A549 (cell line): ENCODE measurements around the gene CNOT6. TPM values are rescaled to one million over a fixed set of nuclear protein-coding genes. Genes with fewer than 3 reads are reported as not detected.

Experiments used
- ATAC-seq, 2 experiments: fragments of 200-7000 bp in 1 of 2; fragments of >200 bp in 1 of 2; cut with Nextera tagmentation in 1 of 2; cut with Tn5 transposase in 1 of 2; 3 replicates each; pipeline versions ENCODE4 v1.8.0 to v1.9.1; 2018 to 2020; ENCODE audit warnings: mild to moderate bottlenecking in 1 of 2, moderate library complexity in 1 of 2
- CTCF ChIA-PET: fragments of 300-600 bp; sonication (Branson Sonifier 250); formaldehyde crosslinking; extraction: SDS; loops from one replicate; lab custom pipeline; 2021; ENCODE audit warnings: antibody characterized with exemption, inconsistent platforms; lab: Yijun Ruan, JAX
- POLR2A ChIA-PET: fragments of 350-600 bp; formaldehyde crosslinking; extraction: SDS; loops from one replicate; lab custom pipeline; 2021; ENCODE audit warnings: antibody characterized with exemption, inconsistent platforms; lab: Yijun Ruan, JAX
- DNase-seq, 2 experiments: peaks; one replicate each; pipeline versions ENCODE4 v3.0.0 to v3.0.0-alpha.2; 2011 to 2016; ENCODE audit warnings: low read depth in 1 of 2, low spot score in 1 of 2
- FAIRE-seq: peaks from 2 replicates; lab custom pipeline; 2011; peaks lifted over from hg19 to GRCh38; lab: Jason Lieb, UNC
- H3K27ac ChIP-seq, 2 experiments: fragments of >200 bp; sonication (Bioruptor Twin); formaldehyde crosslinking; 3 replicates each; pipeline ENCODE4 v1.5.1; 2016 to 2017
- H3K4me1 ChIP-seq: fragments of >200 bp; sonication (Bioruptor Twin); formaldehyde crosslinking; 3 replicates; pipeline ENCODE4 v1.6.1; 2016
- H3K4me2 ChIP-seq: fragments of >200 bp; sonication (Bioruptor Twin); formaldehyde crosslinking; 3 replicates; pipeline ENCODE4 v1.6.1; 2016
- H3K4me3 ChIP-seq: fragments of >200 bp; sonication (Bioruptor Twin); formaldehyde crosslinking; 3 replicates; pipeline ENCODE4 v1.5.1; 2016
- H3K9me3 ChIP-seq: fragments of >200 bp; sonication (Bioruptor Twin); formaldehyde crosslinking; 3 replicates; pipeline ENCODE4 v1.6.1; 2016
- ATOH8 ChIP-seq: fragments of 250-450 bp; sonication (Bioruptor Pico); IDR thresholded peaks from 2 replicates; pipeline ENCODE4 v1.5.0; 2020; ENCODE audit warnings: low read depth, mild to moderate bottlenecking, moderate library complexity
- CBX2 ChIP-seq: fragments of 200-600 bp; sonication (generic); IDR thresholded peaks from 2 replicates; pipeline ENCODE4 v1.6.1; 2016; ENCODE audit warnings: low read depth, mild to moderate bottlenecking, borderline replicate concordance
- CHD2 ChIP-seq: fragments of 150-350 bp; IDR thresholded peaks from 2 replicates; pipeline ENCODE4 v1.6.1; 2014; ENCODE audit warnings: low read length; ENCODE audit not compliant: partially characterized antibody
- CHD4 ChIP-seq: fragments of 200-600 bp; sonication (generic); IDR thresholded peaks from 2 replicates; pipeline ENCODE4 v1.6.1; 2016; ENCODE audit warnings: antibody characterized with exemption, mild to moderate bottlenecking, borderline replicate concordance
- EHMT2 ChIP-seq: fragments of 200-600 bp; sonication (generic); IDR thresholded peaks from 2 replicates; pipeline ENCODE4 v1.6.1; 2016; ENCODE audit warnings: antibody characterized with exemption, low read depth, mild to moderate bottlenecking, moderate library complexity
- ESRRA ChIP-seq: fragments of 150-350 bp; IDR thresholded peaks from 2 replicates; pipeline ENCODE4 v1.6.1; 2014; ENCODE audit warnings: mild to moderate bottlenecking, low read length, borderline replicate concordance
- FOSB ChIP-seq: fragments of 250-450 bp; sonication (Bioruptor Pico); IDR thresholded peaks from 2 replicates; pipeline ENCODE4 v1.5.0; 2020; ENCODE audit warnings: mild to moderate bottlenecking, moderate library complexity
- HES2 ChIP-seq: fragments of >200 bp; sonication (Bioruptor Twin); formaldehyde crosslinking; IDR thresholded peaks from 2 replicates; pipeline ENCODE4 v1.6.1; 2016
- HEYL ChIP-seq: fragments of 250-450 bp; sonication (Bioruptor Pico); IDR thresholded peaks from 2 replicates; pipeline ENCODE4 v1.8.0; 2021; ENCODE audit warnings: mild to moderate bottlenecking, moderate library complexity
- HOXA7 ChIP-seq: fragments of 250-450 bp; sonication (Bioruptor Pico); IDR thresholded peaks from 2 replicates; pipeline ENCODE4 v1.5.0; 2020; ENCODE audit warnings: mild to moderate bottlenecking, moderate library complexity
- JUN ChIP-seq, 2 experiments: fragments of >200 bp; sonication (Bioruptor Twin); formaldehyde crosslinking; IDR thresholded peaks; 2 replicates in 1 of 2; 3 replicates in 1 of 2; pipeline ENCODE4 v1.6.1; 2016 to 2017
- KDM1A ChIP-seq: fragments of 200-600 bp; sonication (generic); IDR thresholded peaks from 2 replicates; pipeline ENCODE4 v1.6.1; 2016; ENCODE audit warnings: low read depth, mild to moderate bottlenecking
- KDM5A ChIP-seq: fragments of 200-600 bp; sonication (generic); IDR thresholded peaks from 2 replicates; pipeline ENCODE4 v1.6.1; 2016; ENCODE audit warnings: antibody characterized with exemption, mild to moderate bottlenecking
- POLR2AphosphoS2 ChIP-seq: conservative IDR thresholded peaks from 2 replicates; pipeline ENCODE4 v1.6.1; 2012; ENCODE audit warnings: low read length, improper control_type of control experiment, inconsistent platforms
- REST ChIP-seq: fragments of 200-600 bp; sonication (generic); IDR thresholded peaks from 2 replicates; pipeline ENCODE4 v1.6.1; 2016; ENCODE audit warnings: antibody characterized with exemption, mild to moderate bottlenecking, moderate library complexity
- RFX5 ChIP-seq: fragments of 450-650 bp; IDR thresholded peaks from 2 replicates; pipeline ENCODE4 v1.7.1; 2014; ENCODE audit warnings: antibody characterized with exemption, mild to moderate bottlenecking, moderate library complexity
- SREBF2 ChIP-seq: fragments of 450-650 bp; IDR thresholded peaks from 2 replicates; pipeline ENCODE4 v1.6.1; 2014; ENCODE audit warnings: mild to moderate bottlenecking, moderate library complexity
- TP53 ChIP-seq: fragments of 250-450 bp; sonication (Bioruptor Pico); IDR thresholded peaks from 2 replicates; pipeline ENCODE4 v1.5.0; 2021; ENCODE audit warnings: mild to moderate bottlenecking, moderate library complexity
- ZNF302 ChIP-seq: fragments of 250-450 bp; sonication (Bioruptor Pico); IDR thresholded peaks from 2 replicates; pipeline ENCODE4 v1.9.0; 2021; ENCODE audit warnings: inconsistent platforms, mild to moderate bottlenecking, moderate library complexity
- WGBS: methylation state at CpG from one replicate; pipeline ENCODE4 v1.1.6; 2017; ENCODE audit errors: missing lambda C conversion rate; 5-methylcytosine and 5-hydroxymethylcytosine counted together
- polyA plus RNA-seq, 4 experiments: library from polyadenylated mRNA; depleted of rRNA in 3 of 4; stranded (reverse); fragments of >200 nt; fragmentation: RNase III in 1 of 4; extraction: RNeasy Plus Mini Kit Qiagen cat#74134 plus additional on column Dnase treatment in 1 of 4; gene quantifications; 2 replicates in 3 of 4; 3 replicates in 1 of 4; pipeline ENCODE4 v1.2.3, GENCODE V29; 2011 to 2017
- TF ChIP-seq, protein P1 (sequence below): fragments of 450-650 bp; IDR thresholded peaks from 2 replicates; pipeline ENCODE4 v1.6.1; 2014; ENCODE audit warnings: antibody characterized with exemption

CNOT6 gene
- polyA plus RNA-seq, 2 of the 4 experiments (the other 2 are of a cell fraction), result 18.2 to 28.5 TPM

DNA sequence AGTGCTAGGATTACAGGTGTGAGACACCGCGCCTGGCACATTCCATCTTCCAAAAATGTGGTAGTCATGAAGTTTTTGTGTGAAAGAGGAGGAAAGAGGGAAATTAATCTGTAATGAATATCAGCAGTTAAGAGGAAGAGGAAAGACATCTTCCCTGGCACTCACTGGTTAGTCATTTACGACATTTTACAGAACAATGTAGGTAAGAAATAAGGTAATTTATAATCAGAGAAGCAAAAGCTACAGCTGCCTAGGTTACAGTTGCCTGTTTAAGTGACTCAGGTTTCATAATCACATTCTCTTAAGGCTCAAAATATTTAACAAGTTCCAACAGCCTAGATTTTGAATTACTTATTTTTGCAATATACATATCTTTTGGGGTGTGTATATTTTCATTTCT lies 26.9 kb downstream of the CNOT6 start (continued):
- TF ChIP-seq ATOH8 (CRISPR knock-in tag) (no peak), CHD2 (no peak)

DNA sequence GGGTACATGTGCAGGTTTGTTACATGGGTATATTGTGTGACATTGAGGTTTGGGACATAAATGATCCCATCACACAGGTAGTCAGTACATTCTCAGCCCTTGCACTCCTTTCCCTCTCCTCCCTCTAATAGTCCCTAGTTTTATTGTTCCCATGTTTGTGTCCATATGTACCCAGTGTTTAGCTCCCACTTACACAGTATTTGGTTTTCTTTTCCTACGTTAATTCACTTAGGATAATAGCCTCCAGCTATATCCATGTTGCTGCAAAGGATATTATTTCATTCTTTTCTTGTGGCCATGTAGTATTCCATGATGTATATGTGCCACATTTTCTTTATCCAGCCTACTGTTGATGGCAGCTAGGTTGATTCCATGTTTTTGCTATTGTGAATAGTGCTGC lies 27.4 kb downstream of the CNOT6 start:
- Histone ChIP-seq H3K4me2 (no peak overlapping the region), H3K4me1 (peaks cover 8% of the 10 kb centered on the region; the same call in 2 of the 3 replicates)
- 88% methylated on average over 1 of the region's 1 CpG for WGBS
- POLR2A ChIA-PET, result no interaction called here
- no peak for ATAC-seq
- CTCF ChIA-PET, result interaction anchor here (0.7 to 1.5 kb wide), 4 partner anchors 11 to 193 kb away, joined by 3 to 4 read pairs (median 4); no protein-coding TSS in a partner anchor
- TF ChIP-seq KDM1A (no peak), POLR2AphosphoS2 (no peak), KDM5A (no peak), SREBF2 (no peak), CHD4 (no peak), TP53 (no peak)
- TF ChIP-seq, all 56 proteins: peak for 0
- Histone ChIP-seq H3K27ac (no peak overlapping the region), H3K4me3 (no peak overlapping the region), H3K9me3 (no peaks in the 10 kb centered on the region)
- no peak for FAIRE-seq
- DNase-seq, result no peak

- POLR2A ChIA-PET, result no interaction called here
Measured at GRCh38 chr5:180522330-180522729, 28.2 kb downstream of the CNOT6 start.

GRCh38 chr5:180523629-180524466 lies 29.7 kb downstream of the CNOT6 start:
- POLR2A ChIA-PET, result no interaction called here

More at GRCh38 chr5:180522330-180522729, 28.2 kb downstream of the CNOT6 start:
- CTCF ChIA-PET, result interaction anchor here (0.7 to 0.9 kb wide), 2 partner anchors 10 to 69 kb away, joined by 3 read pairs; no protein-coding TSS in a partner anchor
- H3K27ac ChIP-seq, result no peak overlapping the region
- no peak overlapping the region for H3K4me2 ChIP-seq
- no peak for DNase-seq
- H3K4me1 ChIP-seq, result peaks cover 8% of the 10 kb centered on the region; the same call in 2 of the 3 replicates
- no peaks in the 10 kb centered on the region for H3K9me3 ChIP-seq
- no peak for TF ChIP-seq REST
- TF ChIP-seq, all 56 proteins: peak for 0
- no peak for FAIRE-seq
- no peak for ATAC-seq
- no peak overlapping the region for H3K4me3 ChIP-seq
- 88% methylated on average over 5 of the region's 5 CpGs for WGBS

DNA sequence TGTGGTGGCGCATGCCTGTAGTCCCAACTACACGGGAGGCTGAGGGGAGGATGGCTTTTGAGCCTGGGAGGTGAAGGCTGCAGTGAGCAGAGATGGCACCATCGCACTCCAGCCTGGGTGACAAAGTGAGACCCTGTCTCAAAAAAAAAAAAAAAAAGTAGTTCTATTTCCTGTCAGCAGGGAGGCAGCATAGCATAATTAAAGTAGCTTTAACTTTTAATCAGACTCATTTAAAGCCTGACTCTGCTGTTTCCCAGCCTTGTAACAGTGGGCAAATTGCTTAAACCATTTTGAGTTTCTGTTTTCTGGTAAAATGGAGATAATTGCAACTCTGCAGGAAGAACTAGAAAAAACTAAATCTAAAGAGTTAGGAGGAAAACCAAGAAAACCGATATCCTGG lies 31.2 kb downstream of the CNOT6 start:
- DNase-seq (no peak), ATAC-seq (no peak), FAIRE-seq (no peak)
- H3K9me3 ChIP-seq, result no peaks in the 10 kb centered on the region
- WGBS, result 93% methylated on average over 4 of the region's 4 CpGs
- TF ChIP-seq ESRRA (no peak), HES2 (no peak), SREBF2 (no peak), CBX2 (no peak), HOXA7 (CRISPR knock-in tag) (no peak), JUN (IDR thresholded peaks at IDR 0.05) (no peak)
- TF ChIP-seq, protein P1, sequence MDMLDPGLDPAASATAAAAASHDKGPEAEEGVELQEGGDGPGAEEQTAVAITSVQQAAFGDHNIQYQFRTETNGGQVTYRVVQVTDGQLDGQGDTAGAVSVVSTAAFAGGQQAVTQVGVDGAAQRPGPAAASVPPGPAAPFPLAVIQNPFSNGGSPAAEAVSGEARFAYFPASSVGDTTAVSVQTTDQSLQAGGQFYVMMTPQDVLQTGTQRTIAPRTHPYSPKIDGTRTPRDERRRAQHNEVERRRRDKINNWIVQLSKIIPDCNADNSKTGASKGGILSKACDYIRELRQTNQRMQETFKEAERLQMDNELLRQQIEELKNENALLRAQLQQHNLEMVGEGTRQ, result no peak
- H3K27ac ChIP-seq, result no peak overlapping the region
- H3K4me3 ChIP-seq, result no peak overlapping the region
- ChIA-PET POLR2A (no interaction called here), CTCF (interaction anchor here (1.0 to 1.6 kb wide), 4 partner anchors 13 to 232 kb away, joined by 3 to 4 read pairs (median 4); no protein-coding TSS in a partner anchor)
- H3K4me1 ChIP-seq, result peaks cover 15% of the 10 kb centered on the region; the same call in 2 of the 3 replicates
- no peak overlapping the region for H3K4me2 ChIP-seq

More at GRCh38 chr5:180523629-180524466, 29.7 kb downstream of the CNOT6 start:
- H3K4me3 ChIP-seq, result no peak overlapping the region
- no peak for TF ChIP-seq ZNF302 (CRISPR knock-in tag)
- TF ChIP-seq EHMT2, result no peak
- TF ChIP-seq HEYL (CRISPR knock-in tag), result no peak
- no peak for TF ChIP-seq FOSB
- no peak for TF ChIP-seq RFX5
- TF ChIP-seq, all 56 proteins: peak for 0
- Histone ChIP-seq H3K4me2 (no peak overlapping the region), H3K9me3 (no peaks in the 10 kb centered on the region), H3K4me1 (peaks cover 8% of the 10 kb centered on the region; the same call in 2 of the 3 replicates), H3K27ac (no peak overlapping the region)
- DNase-seq (no peak), FAIRE-seq (no peak), ATAC-seq (no peak)
- CTCF ChIA-PET, result no interaction called here
- WGBS, result 91% methylated on average over 4 of the region's 4 CpGs
